Breast epithelium (tissue), 3 donors: ENCODE measurements around the gene USP32.

Experiments
- CTCF ChIP-seq, 3 donors: fragments of 450-650 bp; IDR thresholded peaks; one replicate each; pipeline ENCODE4 v1.5.1; 2016 to 2017; ENCODE audit warnings: antibody characterized with exemption in 3 of 3, mild to moderate bottlenecking in 3 of 3, moderate library complexity in 3 of 3
- POLR2A ChIP-seq: fragments of 450-650 bp; IDR thresholded peaks from one replicate; pipeline ENCODE4 v1.6.1; 2016; ENCODE audit warnings: antibody characterized with exemption, mild to moderate bottlenecking, moderate library complexity

DNA sequence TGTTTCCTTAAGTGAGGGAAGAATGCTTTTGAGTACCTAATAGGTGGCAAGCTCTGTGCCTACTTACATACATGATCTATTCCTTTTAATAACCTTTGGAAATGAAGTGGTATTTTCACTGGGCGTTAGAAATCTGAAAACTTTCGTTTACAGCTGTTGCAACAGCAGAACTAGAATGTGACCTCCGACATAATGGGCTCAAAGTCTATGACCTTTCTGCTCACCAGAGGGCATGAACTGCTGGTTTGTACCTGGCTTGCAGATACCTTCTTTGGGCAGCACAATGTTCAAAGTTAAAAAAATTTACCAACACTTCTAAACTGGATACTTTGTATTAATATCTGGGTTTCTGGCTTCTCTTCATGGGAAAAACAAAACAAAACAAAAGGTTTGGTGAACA is 217.9 kb downstream of the USP32 start:
- TF ChIP-seq CTCF (IDR thresholded peaks at IDR 0.05), result no peak
- TF ChIP-seq POLR2A, result no peak
